Esophagus squamous epithelium (tissue), 4 donors: ENCODE results near the gene RNGTT.

Experiments
- CTCF ChIP-seq, 6 experiments: fragments of 450-650 bp in 4 of 6; fragments of 200-600 bp in 2 of 6; sonication (generic) in 2 of 6; IDR thresholded peaks; one replicate each; pipeline ENCODE4 v1.5.1; 2016 to 2019; ENCODE audit warnings: antibody characterized with exemption in 6 of 6, mild to moderate bottlenecking in 4 of 6, moderate library complexity in 4 of 6
- POLR2A ChIP-seq, 4 donors: fragments of 450-650 bp; IDR thresholded peaks; one replicate each; pipeline ENCODE4 v1.6.1; 2017; ENCODE audit warnings: antibody characterized with exemption in 4 of 4, mild to moderate bottlenecking in 4 of 4, moderate library complexity in 3 of 4

DNA sequence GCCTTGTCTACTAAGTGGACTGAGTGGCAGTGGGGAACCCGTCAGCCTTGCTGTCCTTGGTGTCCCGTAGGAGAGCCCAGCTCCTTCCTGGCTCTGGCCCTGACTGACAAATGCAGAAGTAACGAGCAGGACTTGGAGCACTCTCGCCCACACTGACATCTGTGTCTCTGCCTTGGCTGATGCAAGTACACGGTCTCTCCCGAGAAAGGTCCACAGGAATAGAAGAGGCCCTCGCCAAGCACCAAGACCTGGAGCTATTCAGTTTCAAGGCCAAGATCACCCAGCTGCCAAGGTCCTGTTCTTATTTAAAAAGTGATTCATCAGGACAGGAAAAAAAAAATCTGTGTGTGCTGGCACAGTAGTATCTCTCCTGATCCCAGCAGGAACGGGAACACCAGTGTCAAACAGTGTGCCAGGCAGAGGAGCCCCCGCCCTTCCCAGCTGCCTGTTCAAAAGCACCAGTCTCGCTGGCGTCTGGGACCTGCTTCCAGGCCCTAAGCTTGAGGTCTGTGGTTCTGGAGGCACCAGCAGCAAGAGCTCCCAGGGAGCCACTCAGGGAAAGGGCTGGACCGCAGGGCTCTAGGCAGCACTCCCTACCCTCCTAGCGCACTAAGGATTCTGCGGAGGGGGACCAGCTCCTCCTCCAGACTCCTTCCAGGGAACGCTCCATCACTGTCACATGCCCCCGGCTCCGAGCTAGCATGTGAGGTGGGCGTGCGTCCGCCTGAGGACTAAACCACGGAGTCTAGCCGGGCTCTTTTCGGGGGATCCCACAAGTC, 376.9 kb downstream of the RNGTT start:
- no peak for TF ChIP-seq CTCF (IDR thresholded peaks at IDR 0.05)
- TF ChIP-seq POLR2A (IDR thresholded peaks at IDR 0.05): no peak
